Measurements from ENCODE around the gene HS6ST2.

- TF ChIP-seq CTCF (IDR thresholded peaks at IDR 0.05; ENCODE audit: borderline replicate concordance, extremely low read depth, low read length, poor library complexity, severe bottlenecking): no peak
- TF ChIP-seq EZH2 (IDR thresholded peaks at IDR 0.05; ENCODE audit: borderline replicate concordance, low read depth, low read length, severe bottlenecking): no peak
Observed at GRCh38 chrX:132961511-132961910, 3.1 kb upstream of the HS6ST2 start.
